HuH-7 (cell line): ENCODE measurements around the gene WDR4.
"Not testable (repeated sequence)": the region's sequence is repeated elsewhere in the genome, so short reads cannot be mapped to it uniquely, and the experiment has no call there.

ENCODE experiments used
- DNase-seq: peaks from one replicate; pipeline ENCODE4 v3.0.0; 2011; ENCODE audit warnings: low spot score

WDR4 gene

GRCh38 chr21:42878678-42878992 lies 704 bp downstream of the WDR4 start:
- no peak for DNase-seq

GRCh38 chr21:42875811-42876210 lies 3.5 kb downstream of the WDR4 start:
- DNase-seq = not testable (repeated sequence)

DNA sequence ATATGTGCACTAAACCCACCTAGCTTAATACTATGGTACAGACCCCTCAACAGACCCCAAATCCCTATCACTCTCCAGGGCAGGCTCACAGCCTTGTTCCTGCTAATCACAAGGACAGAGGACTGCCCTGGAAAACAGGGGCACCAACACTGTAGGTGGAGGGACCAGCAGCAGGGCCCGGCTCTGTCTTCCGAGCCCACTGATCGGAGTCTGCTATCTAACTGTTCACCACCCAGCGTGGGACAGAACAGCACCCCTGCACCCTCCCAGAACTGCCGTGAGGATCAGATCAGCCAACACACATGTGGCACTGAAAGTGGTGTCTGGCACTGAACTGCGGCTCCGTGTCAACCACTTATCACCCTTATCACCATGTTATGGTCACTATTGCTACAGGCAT lies 6.2 kb downstream of the WDR4 start:
- DNase-seq = no peak

- DNase-seq = no peak
Measured at GRCh38 chr21:42868196-42868595, 11.1 kb downstream of the WDR4 start.

DNA sequence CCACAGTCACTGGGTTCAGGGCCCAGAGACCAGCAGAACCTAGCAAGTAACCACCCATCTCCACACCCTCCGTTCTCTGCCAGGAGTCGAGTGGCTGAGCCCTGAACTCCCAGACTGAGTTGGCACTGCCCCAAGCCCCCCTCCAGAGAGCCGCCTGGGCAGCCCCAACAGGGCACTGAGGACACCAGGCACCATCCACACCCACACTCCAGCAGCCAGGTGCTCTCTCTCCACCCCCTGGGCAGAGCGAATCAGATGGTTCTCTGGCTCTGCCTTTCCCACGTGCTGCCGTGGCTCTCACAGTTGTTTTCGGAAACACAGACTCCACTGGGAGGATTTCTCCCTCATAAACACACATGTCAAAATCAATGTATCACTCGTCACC lies 13.6 kb downstream of the WDR4 start:
- no peak for DNase-seq

- DNase-seq = no peak
Measured at GRCh38 chr21:42864815-42865775, 14.2 kb downstream of the WDR4 start.

DNA sequence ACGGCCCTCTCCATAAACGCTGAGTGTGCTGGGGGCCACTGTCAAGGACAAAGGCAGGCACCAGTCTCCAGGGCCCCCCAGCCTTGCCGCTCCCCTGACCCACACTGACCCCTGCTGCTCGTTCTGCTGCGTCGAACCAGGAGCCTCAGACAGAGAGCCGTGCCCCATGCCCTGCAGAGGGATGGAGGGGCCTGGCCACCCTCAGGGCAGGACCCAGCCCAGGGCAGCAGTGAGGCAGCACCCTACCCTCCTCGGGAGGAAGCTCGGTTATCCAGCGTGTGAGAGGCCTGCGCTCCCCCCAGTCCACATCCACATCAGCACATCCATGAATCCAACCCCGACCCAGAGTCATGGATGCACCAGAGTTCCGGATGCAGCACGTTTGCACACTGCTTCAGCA lies 15.1 kb downstream of the WDR4 start:
- no peak for DNase-seq

- no peak for DNase-seq
Measured at GRCh38 chr21:42863504-42863870, 15.9 kb downstream of the WDR4 start.

DNA sequence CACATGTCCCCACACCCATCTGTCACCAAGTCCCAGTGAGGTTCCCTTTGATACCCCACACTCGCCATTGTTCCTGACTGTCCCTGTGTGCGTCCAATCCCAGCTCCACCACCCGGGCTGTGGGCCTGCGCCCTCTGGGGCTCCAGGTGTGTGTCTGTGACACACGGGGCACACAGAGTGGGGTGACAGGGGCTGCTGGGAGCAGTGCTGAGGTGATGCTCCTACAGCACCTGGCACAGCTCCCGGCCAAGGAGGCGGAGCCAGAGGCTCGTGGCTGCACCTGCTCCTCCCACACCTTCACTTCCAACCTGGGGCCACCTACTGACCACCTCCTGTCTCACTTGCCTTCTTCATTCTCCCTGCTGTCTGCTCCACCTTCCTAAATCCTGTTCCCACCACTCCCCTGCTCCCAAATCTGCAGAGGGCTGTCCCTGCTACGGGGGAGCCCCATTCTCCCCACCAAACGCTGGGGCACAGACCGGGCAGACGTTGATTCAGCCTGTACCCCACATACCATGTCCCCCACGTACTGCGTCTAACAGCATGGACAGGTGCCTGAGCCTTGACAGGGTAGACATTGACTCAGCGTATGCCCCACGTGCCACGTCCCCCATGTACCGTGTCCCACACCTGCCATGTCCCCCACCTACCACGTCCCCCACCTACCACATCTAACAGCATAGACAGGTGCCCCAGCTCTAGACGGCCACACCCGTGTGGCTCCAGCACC lies 16.4 kb downstream of the WDR4 start:
- DNase-seq = no peak

DNA sequence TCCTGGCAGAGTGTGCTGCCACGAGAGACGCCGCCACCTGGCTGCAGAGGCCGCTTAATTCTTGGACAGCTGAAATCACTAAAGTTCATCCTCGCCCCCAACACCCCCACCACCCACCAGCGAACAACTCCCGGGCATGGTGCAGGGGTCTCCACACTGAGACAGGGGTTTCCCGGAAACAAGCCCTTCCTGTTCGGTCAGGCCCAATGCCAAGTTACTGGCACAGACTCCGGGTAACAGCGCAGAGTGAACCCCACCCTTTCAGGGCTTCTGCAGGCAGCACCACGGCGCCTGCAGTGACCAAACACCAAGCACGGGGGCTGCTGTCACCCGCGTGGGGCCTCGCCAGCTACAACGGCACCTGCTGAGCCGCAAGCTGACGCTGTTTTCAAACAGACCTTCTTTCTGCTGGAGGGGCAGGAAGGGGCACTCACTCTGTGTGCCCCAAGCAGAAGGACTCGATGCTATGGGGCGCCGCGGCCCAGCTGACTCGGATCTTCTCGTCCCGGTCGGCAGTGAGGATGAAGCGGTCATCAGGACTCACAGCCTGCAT lies 17.4 kb downstream of the WDR4 start:
- DNase-seq = no peak

GRCh38 chr21:42861311-42861847 lies 18.0 kb downstream of the WDR4 start:
- DNase-seq = no peak

GRCh38 chr21:42860345-42860744 lies 19.0 kb downstream of the WDR4 start:
- no peak for DNase-seq

DNA sequence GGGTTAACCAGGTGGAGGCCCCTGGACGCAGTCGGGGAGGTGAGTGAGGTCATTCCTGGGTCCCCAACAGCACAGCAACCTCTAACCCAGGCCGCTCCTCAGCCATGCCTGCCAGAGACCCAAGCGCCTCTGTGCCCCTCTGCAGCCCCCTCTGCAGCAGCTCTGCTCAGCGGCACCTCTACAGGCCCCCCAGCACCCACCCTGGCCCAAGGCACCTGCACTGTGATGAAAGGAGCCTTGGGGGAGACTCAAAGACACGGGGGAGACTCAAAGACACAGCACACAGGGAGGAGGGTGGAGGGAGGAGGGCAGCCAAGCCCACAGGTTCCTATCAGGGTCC lies 19.5 kb downstream of the WDR4 start:
- no peak for DNase-seq

DNA sequence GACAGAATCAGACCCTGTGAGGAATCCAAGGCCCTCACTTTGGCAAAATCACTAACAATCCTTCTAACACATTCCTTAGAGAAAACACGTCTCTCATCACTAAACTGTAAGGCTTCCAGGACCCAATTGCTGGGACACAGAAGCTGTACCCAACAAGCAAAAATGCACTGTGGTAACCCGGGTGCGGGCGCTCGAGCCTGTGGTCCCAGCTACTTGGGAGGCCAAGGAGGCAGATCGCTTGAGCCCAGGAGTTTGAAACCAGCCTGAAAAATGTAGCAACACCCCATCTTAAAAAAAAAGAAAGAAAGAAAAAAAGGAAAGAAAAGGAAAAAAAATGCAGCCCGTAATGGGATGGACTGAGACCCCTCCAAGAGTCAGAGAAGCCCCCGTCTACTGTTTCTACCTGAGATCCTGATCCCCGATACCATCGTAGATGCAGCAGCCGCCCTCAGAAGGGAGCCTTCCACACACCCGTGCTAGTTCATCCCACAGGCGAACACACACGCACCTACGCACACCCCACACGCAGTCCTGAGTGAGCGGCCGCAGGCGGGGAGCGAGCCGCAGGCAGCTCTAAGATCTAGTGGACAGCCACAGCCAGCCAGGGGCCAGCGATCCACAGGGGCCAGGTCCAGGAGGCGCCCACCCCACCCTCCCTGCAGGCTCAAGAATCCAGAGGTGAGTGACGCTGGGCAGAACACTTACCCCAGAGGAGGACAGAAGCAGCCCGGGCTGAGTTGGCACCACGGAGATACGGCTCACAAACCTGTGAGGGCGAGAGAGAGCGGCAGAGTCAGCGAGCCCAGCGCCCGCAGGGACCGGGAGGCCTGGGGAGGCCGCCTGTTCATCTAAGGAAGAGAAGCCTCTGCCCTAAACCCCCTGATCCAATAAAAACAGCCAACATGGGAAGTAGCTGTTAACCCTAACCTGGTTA lies 20.1 kb downstream of the WDR4 start:
- no peak for DNase-seq

DNA sequence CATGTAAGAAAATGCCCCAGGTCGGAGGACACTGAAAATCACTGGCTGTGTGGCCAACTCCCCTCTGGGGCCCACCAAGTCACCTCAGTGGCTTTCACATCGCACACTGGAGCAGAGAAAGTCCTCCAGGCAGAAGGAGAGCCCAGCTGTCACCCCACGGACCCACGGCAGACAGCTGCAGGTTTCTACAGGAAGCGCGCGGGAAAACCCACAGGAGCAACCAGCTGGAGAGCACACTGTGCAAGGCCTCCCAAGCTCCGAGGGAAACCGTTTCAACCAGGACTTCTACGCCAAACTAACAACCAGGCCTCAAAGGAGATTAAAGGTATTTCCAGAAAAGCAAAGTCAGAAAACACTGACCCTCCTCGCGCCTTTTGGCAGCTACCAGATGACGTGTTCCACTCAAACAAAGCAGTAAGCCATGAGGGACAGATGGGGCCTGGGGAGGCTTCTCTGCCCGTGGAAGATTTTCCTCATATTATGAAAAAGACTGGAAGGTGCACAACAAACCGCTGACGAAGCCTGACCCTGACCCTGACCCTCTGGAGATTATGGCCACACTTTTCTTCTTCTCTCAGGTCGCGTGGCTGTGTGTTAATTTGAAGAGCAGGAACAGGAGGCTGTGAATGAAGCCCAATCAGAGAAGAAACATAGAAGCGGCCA lies 21.0 kb downstream of the WDR4 start:
- no peak for DNase-seq

DNA sequence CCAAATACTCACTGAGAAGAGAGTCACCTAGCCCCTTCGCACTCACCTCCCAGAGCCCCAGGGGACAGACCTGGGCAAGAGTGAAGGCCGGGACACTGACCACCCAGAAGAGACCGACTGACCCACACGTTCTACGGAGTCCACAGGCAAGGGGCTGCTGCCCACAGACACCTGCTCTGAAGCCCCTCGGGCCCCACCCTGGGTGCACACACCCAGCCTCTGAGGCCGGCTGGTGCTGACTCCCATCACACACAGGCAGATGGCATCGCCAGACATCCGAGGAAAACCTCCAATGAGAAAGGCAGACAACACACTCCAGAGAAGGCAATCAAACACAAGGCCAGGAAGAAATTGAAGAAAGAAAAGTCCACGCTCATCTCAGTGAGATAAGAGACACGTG lies 22.1 kb downstream of the WDR4 start:
- DNase-seq = no peak

DNA sequence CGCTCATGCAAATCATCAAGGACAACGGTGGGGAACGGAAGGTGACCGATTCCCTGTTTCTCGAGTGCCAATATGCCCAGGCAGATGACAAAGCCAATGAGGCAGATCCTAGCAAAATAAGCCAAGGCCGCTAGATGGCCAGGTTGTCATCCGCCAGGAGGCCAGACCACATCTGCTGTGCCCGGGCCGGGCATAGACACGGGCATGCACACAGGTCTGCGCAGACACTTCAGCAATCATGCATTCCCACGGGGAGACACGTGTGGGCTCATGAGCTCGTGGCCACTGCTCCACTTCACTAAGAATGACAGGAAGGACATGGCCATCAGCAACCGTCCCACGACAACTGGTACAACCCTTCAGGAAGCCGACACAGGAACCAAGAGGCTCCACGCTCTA lies 23.4 kb downstream of the WDR4 start:
- DNase-seq = no peak

GRCh38 chr21:42855171-42855936 lies 24.0 kb downstream of the WDR4 start:
- DNase-seq = no peak

GRCh38 chr21:42854246-42855010 lies 24.9 kb downstream of the WDR4 start:
- no peak for DNase-seq

DNA sequence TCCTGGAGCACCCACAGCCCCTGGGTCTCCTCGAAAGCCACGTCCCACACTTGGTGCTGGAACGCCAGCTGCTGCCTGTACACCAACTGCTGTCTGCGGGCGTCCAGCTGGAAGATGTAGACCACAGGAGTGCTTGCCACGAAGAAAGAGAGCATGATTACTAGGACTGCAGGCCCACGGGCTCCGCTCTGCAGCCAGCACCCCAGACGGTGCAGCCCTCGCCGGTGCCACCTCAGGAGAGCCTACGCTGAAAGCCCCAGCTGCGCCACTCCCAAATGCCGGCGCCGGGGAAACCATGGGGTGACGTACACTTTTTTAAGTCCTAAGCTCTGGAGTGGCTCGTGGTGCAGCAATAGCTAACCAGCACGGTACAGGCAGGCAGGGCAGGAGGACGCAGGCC lies 25.7 kb downstream of the WDR4 start:
- no peak for DNase-seq
